ENCODE data around the gene SLC38A2.

GRCh38 chr12:46349253-46349652, 23.3 kb downstream of the SLC38A2 start:
- no peak for TF ChIP-seq CTCF (IDR thresholded peaks at IDR 0.05)
- TF ChIP-seq TCF7L2 (IDR thresholded peaks at IDR 0.05; ENCODE audit: low read depth, low read length): no peak
- no peak for TF ChIP-seq POLR2AphosphoS5 (IDR thresholded peaks at IDR 0.05; ENCODE audit: low read depth, low read length)
- no peak for TF ChIP-seq REST (IDR thresholded peaks at IDR 0.05; ENCODE audit: insufficient read depth in 1 of 2, low read depth in 2 of 2, low read length in 1 of 2)
